MCF 10A (cell line): ENCODE data around the gene FRZB. TPM values are rescaled to one million over a fixed set of nuclear protein-coding genes. Genes with fewer than 3 reads are reported as not detected.

Experiments
- BruUV-seq: library from RNA; stranded (reverse); fragments of 400-500 nt; replicated peaks from 2 replicates; lab custom pipeline; 2021; lab: Mats Ljungman, UMichigan
- CTCF ChIA-PET: fragments of 300-600 bp; sonication (Branson Sonifier 250); formaldehyde crosslinking; extraction: SDS; loops from one replicate; lab custom pipeline; 2021; ENCODE audit warnings: antibody characterized with exemption, inconsistent platforms; lab: Yijun Ruan, JAX
- POLR2A ChIA-PET: fragments of 300-600, 350-650 bp; sonication (Branson Sonifier 250); formaldehyde crosslinking; extraction: SDS; loops from one replicate; lab custom pipeline; 2020; ENCODE audit warnings: antibody characterized with exemption, inconsistent platforms; lab: Yijun Ruan, JAX
- DNase-seq: peaks from one replicate; pipeline ENCODE4 v3.0.0-alpha.2; 2018; ENCODE audit not compliant: unreplicated experiment
- H3K27ac Mint-ChIP-seq: one replicate; pipeline ENCODE4 v1.8.0; 2022; ENCODE audit warnings: mild to moderate bottlenecking, low read depth, mixed read lengths; ENCODE audit not compliant: unreplicated experiment
- H3K27me3 Mint-ChIP-seq: one replicate; pipeline ENCODE4 v1.8.0; 2022; ENCODE audit warnings: mixed read lengths; ENCODE audit not compliant: insufficient read depth, unreplicated experiment
- H3K36me3 Mint-ChIP-seq: one replicate; pipeline ENCODE4 v1.8.0; 2022; ENCODE audit warnings: mild to moderate bottlenecking, moderate library complexity, mixed read lengths; ENCODE audit not compliant: insufficient read depth, unreplicated experiment
- H3K4me1 Mint-ChIP-seq: one replicate; pipeline ENCODE4 v1.8.0; 2022; ENCODE audit warnings: mixed read lengths; ENCODE audit not compliant: insufficient read depth, unreplicated experiment
- H3K4me3 Mint-ChIP-seq: one replicate; pipeline ENCODE4 v1.8.0; 2022; ENCODE audit warnings: mild to moderate bottlenecking, moderate library complexity, mixed read lengths; ENCODE audit not compliant: unreplicated experiment
- H3K9me3 Mint-ChIP-seq: one replicate; pipeline ENCODE4 v1.8.0; 2022; ENCODE audit warnings: mixed read lengths; ENCODE audit not compliant: unreplicated experiment
- intact Hi-C: fragments of 100-400 bp; cut with micrococcal nuclease; formaldehyde crosslinking; loops from 2 replicates; pipeline ENCODE4 v1.14.1; 2022
- total RNA-seq: library from RNA; stranded (reverse); gene quantifications from 2 replicates; pipeline ENCODE4 v1.2.3, GENCODE V29; 2022
- TF ChIP-seq, protein P1 (sequence below): fragments of 200-600 bp; IDR thresholded peaks from one replicate; pipeline ENCODE4 v1.8.0; 2022; ENCODE audit warnings: antibody characterized with exemption, mild to moderate bottlenecking; ENCODE audit not compliant: unreplicated experiment

Gene FRZB
- total RNA-seq, 1 experiment from 2014 or later = 0.09 TPM

DNA sequence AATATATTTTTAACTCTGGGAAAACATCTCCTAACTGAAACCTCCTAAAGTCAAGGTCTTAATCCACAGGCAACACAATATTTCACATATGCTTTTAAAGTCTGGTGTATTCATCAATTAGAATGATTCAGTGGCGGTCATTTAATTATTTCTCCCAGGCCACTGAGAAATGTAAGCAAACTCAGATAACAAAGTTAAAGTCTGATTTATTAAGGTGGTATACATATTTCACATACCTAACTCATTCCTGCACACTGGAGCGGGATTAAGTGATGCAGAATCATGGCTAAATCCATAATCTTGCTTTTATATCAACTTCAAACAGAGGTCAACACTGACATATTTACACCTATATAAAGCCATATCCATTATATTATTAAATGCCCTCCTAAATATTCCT is 43.7 kb downstream of the FRZB start:
- no peaks in the 10 kb centered on the region for H3K36me3 Mint-ChIP-seq
- TF ChIP-seq, protein P1, sequence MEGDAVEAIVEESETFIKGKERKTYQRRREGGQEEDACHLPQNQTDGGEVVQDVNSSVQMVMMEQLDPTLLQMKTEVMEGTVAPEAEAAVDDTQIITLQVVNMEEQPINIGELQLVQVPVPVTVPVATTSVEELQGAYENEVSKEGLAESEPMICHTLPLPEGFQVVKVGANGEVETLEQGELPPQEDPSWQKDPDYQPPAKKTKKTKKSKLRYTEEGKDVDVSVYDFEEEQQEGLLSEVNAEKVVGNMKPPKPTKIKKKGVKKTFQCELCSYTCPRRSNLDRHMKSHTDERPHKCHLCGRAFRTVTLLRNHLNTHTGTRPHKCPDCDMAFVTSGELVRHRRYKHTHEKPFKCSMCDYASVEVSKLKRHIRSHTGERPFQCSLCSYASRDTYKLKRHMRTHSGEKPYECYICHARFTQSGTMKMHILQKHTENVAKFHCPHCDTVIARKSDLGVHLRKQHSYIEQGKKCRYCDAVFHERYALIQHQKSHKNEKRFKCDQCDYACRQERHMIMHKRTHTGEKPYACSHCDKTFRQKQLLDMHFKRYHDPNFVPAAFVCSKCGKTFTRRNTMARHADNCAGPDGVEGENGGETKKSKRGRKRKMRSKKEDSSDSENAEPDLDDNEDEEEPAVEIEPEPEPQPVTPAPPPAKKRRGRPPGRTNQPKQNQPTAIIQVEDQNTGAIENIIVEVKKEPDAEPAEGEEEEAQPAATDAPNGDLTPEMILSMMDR = no peak
- H3K4me1 Mint-ChIP-seq = no peaks in the 10 kb centered on the region
- H3K4me3 Mint-ChIP-seq = no peak overlapping the region
- POLR2A ChIA-PET = no interaction called here
- H3K27me3 Mint-ChIP-seq = no peaks in the 10 kb centered on the region
- intact Hi-C loops = no loop called here
- CTCF ChIA-PET = no interaction called here
- H3K9me3 Mint-ChIP-seq = no peaks in the 10 kb centered on the region
- no TSS peak for BruUV-seq
- no peak for DNase-seq
- H3K27ac Mint-ChIP-seq = no peak overlapping the region

DNA sequence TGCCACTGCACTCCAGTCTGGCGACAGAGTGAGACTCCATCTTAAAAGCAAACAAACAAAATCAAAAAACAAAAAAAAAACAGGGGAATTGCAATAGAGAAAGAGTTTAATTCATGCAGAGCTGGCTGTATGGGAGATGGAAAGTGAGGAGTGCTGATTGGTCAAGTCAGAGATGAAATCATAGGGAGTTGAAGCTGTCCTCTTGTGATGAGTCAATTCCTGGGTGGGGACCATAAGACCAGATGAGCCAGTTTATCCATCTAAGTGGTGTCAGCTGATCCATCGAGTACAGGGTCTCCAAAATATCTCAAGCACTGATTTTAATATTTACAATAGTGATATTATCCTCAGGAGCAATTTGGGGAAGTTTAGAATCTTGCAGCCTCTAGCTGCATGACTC is 45.3 kb downstream of the FRZB start:
- CTCF ChIA-PET = interaction anchor here (0.6 kb wide), 3 partner anchors 19 to 273 kb away, joined by 3 to 6 read pairs (median 3); no protein-coding TSS in a partner anchor
- Mint-ChIP-seq H3K4me3 (no peak overlapping the region), H3K9me3 (no peaks in the 10 kb centered on the region), H3K4me1 (no peaks in the 10 kb centered on the region), H3K27me3 (no peaks in the 10 kb centered on the region), H3K36me3 (no peaks in the 10 kb centered on the region), H3K27ac (no peak overlapping the region)
- no TSS peak for BruUV-seq
- no peak for DNase-seq
- TF ChIP-seq, protein P1 = no peak
- POLR2A ChIA-PET = no interaction called here
- intact Hi-C loops = no loop called here

DNA sequence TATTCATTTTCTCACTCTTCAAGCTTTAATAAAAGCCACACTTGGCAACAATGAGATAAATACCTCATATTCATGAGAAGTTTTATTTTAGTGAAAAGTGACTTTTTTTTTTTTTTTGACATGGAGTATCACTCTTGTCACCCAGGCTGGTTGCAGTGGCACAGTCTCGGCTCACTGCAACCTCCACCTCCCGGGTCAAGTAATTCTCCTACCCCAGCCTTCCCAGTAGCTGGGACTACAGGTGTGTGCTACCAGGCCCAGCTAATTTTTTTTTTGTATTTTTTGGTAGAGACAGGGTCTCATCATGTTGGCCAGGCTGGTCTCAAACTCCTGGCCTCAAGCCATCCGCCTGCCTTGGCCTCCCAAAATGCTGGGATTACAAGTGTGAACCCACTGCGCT is 47.0 kb downstream of the FRZB start:
- H3K4me1 Mint-ChIP-seq = no peaks in the 10 kb centered on the region
- BruUV-seq = no TSS peak
- no peak overlapping the region for H3K4me3 Mint-ChIP-seq
- no peak for DNase-seq
- TF ChIP-seq, protein P1 = no peak
- intact Hi-C loops = no loop called here
- ChIA-PET POLR2A (no interaction called here), CTCF (interaction anchor here (1.8 kb wide), 1 partner anchor 35 kb away, joined by 8 read pairs; no protein-coding TSS in a partner anchor)
- no peaks in the 10 kb centered on the region for H3K9me3 Mint-ChIP-seq
- H3K36me3 Mint-ChIP-seq = no peaks in the 10 kb centered on the region
- H3K27ac Mint-ChIP-seq = no peak overlapping the region
- H3K27me3 Mint-ChIP-seq = no peaks in the 10 kb centered on the region

DNA sequence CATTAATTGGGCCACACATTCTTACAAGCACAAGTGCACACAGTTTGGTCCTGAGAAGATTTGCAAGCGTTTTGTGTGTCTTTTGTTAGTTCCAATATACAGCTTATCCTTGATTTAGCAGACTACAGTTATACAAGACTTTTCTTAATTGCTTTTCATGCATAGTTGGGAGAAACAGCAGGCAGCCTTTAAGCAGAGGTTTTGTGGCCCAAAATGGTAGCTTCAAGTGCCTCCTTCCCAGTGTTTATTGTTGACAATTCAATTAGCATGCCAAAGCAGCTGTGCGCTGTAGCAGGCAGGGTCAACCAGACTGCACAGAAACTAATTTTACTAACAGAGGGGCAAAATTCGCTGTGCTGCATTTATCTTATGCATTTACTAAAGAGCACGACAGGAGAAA is 47.5 kb downstream of the FRZB start:
- H3K27ac Mint-ChIP-seq = no peak overlapping the region
- no TSS peak for BruUV-seq

More for the DNA sequence above, 47.5 kb downstream of the FRZB start:
- TF ChIP-seq, protein P1 = no peak
- H3K27me3 Mint-ChIP-seq = no peaks in the 10 kb centered on the region
- POLR2A ChIA-PET = no interaction called here
- no peak for DNase-seq
- no peaks in the 10 kb centered on the region for H3K9me3 Mint-ChIP-seq
- intact Hi-C loops = no loop called here
- H3K36me3 Mint-ChIP-seq = no peaks in the 10 kb centered on the region
- CTCF ChIA-PET = interaction anchor here (1.8 kb wide), 1 partner anchor 34 kb away, joined by 8 read pairs; no protein-coding TSS in a partner anchor
- no peak overlapping the region for H3K4me3 Mint-ChIP-seq
- H3K4me1 Mint-ChIP-seq = no peaks in the 10 kb centered on the region
